HepG2 (cell line): ENCODE results near the gene SMAD6. TPM values are rescaled to one million over a fixed set of nuclear protein-coding genes. Genes with fewer than 3 reads are reported as not detected.

Experiments
- ATAC-seq: fragments of 200-7000 bp; cut with Tn5 transposase; 3 replicates; pipeline ENCODE4 v1.9.1; 2020; ENCODE audit warnings: mild to moderate bottlenecking, moderate library complexity
- BruUV-seq: library from RNA; stranded (reverse); fragments of 400-500 nt; replicated peaks from 2 replicates; lab custom pipeline; 2021; lab: Mats Ljungman, UMichigan
- CTCF ChIA-PET: fragments of 300-600 bp; formaldehyde crosslinking; extraction: SDS; loops from one replicate; lab custom pipeline; 2021; ENCODE audit warnings: low total read pairs, inconsistent platforms, low intra/inter-chr PET ratio; lab: Yijun Ruan, JAX
- POLR2A ChIA-PET: fragments of 350-600 bp; sonication (Branson Sonifier 250); formaldehyde crosslinking; loops from one replicate; lab custom pipeline; 2020; ENCODE audit warnings: antibody characterized with exemption, inconsistent platforms; lab: Yijun Ruan, JAX
- DNase-seq: peaks from one replicate; pipeline ENCODE4 v3.0.0-alpha.2; 2015; ENCODE audit warnings: low spot score
- FAIRE-seq: peaks from 3 replicates; lab custom pipeline; 2011; peaks lifted over from hg19 to GRCh38; lab: Jason Lieb, UNC
- H2AFZ ChIP-seq: one replicate; pipeline ENCODE4 v1.6.1; 2011; ENCODE audit warnings: low read length, inconsistent platforms
- H3K27ac ChIP-seq: fragments of 300-600 bp; 3 replicates; pipeline ENCODE4 v1.8.0; 2011; ENCODE audit warnings: mixed run types, mild to moderate bottlenecking, mixed read lengths, low read length, inconsistent platforms; ENCODE audit not compliant: insufficient read depth; ENCODE audit errors: extremely low read length
- H3K27me3 ChIP-seq, 2 experiments: fragments of 200-600 bp in 1 of 2; 2 replicates in 1 of 2; 3 replicates in 1 of 2; pipeline versions ENCODE4 v1.6.0 to v1.8.0; 2011; ENCODE audit warnings: low read length in 2 of 2, mild to moderate bottlenecking in 2 of 2, moderate library complexity in 2 of 2, inconsistent platforms in 1 of 2; ENCODE audit not compliant: insufficient read depth in 2 of 2, control insufficient read depth in 1 of 2
- H3K36me3 ChIP-seq, 2 experiments: fragments of 200-600 bp in 1 of 2; replicated peaks in 1 of 2; 2 replicates in 1 of 2; 3 replicates in 1 of 2; pipeline versions ENCODE4 v1.5.1 to v1.8.0; 2011; ENCODE audit warnings: low read length in 2 of 2, inconsistent platforms in 1 of 2; ENCODE audit not compliant: insufficient read depth in 2 of 2, control insufficient read depth in 1 of 2
- H3K4me1 ChIP-seq: 2 replicates; pipeline ENCODE4 v1.5.1; 2012; ENCODE audit warnings: low read length, inconsistent platforms; ENCODE audit not compliant: insufficient read depth
- H3K4me2 ChIP-seq: 2 replicates; pipeline ENCODE4 v1.6.0; 2011; ENCODE audit warnings: low read depth, low read length, inconsistent platforms
- H3K4me3 ChIP-seq, 3 experiments: fragments of 200-600 bp in 1 of 3; sonication (generic), shearing (Covaris generic) in 1 of 3; replicated peaks in 1 of 3; 2 replicates each; pipeline ENCODE4 v1.5.1; 2011 to 2016; ENCODE audit warnings: low read length in 3 of 3, inconsistent platforms in 2 of 3, low read depth in 2 of 3, mild to moderate bottlenecking in 2 of 3, control low read depth in 1 of 3, mixed read lengths in 1 of 3; ENCODE audit not compliant: insufficient read depth in 1 of 3
- H3K79me2 ChIP-seq: one replicate; pipeline ENCODE4 v1.6.1; 2011; ENCODE audit warnings: low read length, inconsistent platforms; ENCODE audit not compliant: insufficient read depth
- H3K9ac ChIP-seq: 2 replicates; pipeline ENCODE4 v1.6.0; 2011; ENCODE audit warnings: mild to moderate bottlenecking, low read depth, low read length, inconsistent platforms; ENCODE audit not compliant: insufficient read depth
- H3K9me3 ChIP-seq: 2 replicates; pipeline ENCODE4 v1.5.1; 2012; ENCODE audit warnings: mild to moderate bottlenecking, low read length
- H4K20me1 ChIP-seq: 2 replicates; pipeline ENCODE4 v1.6.0; 2011; ENCODE audit warnings: inconsistent platforms, mild to moderate bottlenecking, low read length, moderate library complexity; ENCODE audit not compliant: insufficient read depth
- ATF2 ChIP-seq: sonication (generic); formaldehyde crosslinking; IDR thresholded peaks from 2 replicates; pipeline ENCODE4 v1.4.0; 2020; ENCODE audit warnings: missing genetic modification reagents
- ELF4 ChIP-seq: sonication (generic); formaldehyde crosslinking; IDR thresholded peaks from 2 replicates; pipeline ENCODE4 v1.5.0; 2020; ENCODE audit warnings: missing genetic modification reagents, mild to moderate bottlenecking, moderate library complexity, borderline replicate concordance
- KMT2A ChIP-seq: sonication (generic); formaldehyde crosslinking; IDR thresholded peaks from 2 replicates; pipeline ENCODE4 v1.4.0; 2020; ENCODE audit warnings: missing genetic modification reagents
- NFYC ChIP-seq: IDR thresholded peaks from 2 replicates; pipeline ENCODE4 v1.6.1; 2016; ENCODE audit warnings: missing genetic modification reagents, missing compliant biosample characterization
- RERE ChIP-seq: IDR thresholded peaks from 2 replicates; pipeline ENCODE4 v1.6.1; 2016; ENCODE audit warnings: low read depth, missing genetic modification reagents, missing compliant biosample characterization
- RORA ChIP-seq: sonication (generic); formaldehyde crosslinking; IDR thresholded peaks from 2 replicates; pipeline ENCODE4 v1.5.0; 2020; ENCODE audit warnings: mild to moderate bottlenecking, missing genetic modification reagents, moderate library complexity
- ZNF607 ChIP-seq: sonication (generic); formaldehyde crosslinking; IDR thresholded peaks from 2 replicates; pipeline ENCODE4 v1.5.1; 2020; ENCODE audit warnings: missing genetic modification reagents, mild to moderate bottlenecking, borderline replicate concordance
- ZNF883 ChIP-seq: sonication (generic); formaldehyde crosslinking; IDR thresholded peaks from 2 replicates; pipeline ENCODE4 v1.5.1; 2020; ENCODE audit warnings: mild to moderate bottlenecking, missing genetic modification reagents; ENCODE audit errors: not compliant biosample characterization
- WGBS: methylation state at CpG from one replicate; pipeline ENCODE4 v1.1.6; 2017; ENCODE audit warnings: low lambda C conversion rate; 5-methylcytosine and 5-hydroxymethylcytosine counted together
- in situ Hi-C: cut with HindIII; loops from 2 replicates; pipeline ENCODE4 v1.10.0; 2017; ENCODE audit warnings: low pct_unique_long_range_greater_than_20kb; ENCODE audit not compliant: extremely low pct_ligation_motif_present
- intact Hi-C: fragments of 100-400 bp; cut with micrococcal nuclease; formaldehyde crosslinking; loops from one replicate; pipeline ENCODE4 v1.10.0; 2022; ENCODE audit not compliant: unreplicated experiment
- polyA plus RNA-seq, 8 experiments: library from polyadenylated mRNA; depleted of rRNA in 3 of 8; stranded (reverse) in 7 of 8; unstranded in 1 of 8; fragments of >200 nt; fragmentation: Illumina TruSeq in 4 of 8; extraction: Trizol in 4 of 8; gene quantifications; 2 replicates each; pipeline versions ENCODE4 v1.2.1 to v1.2.3, GENCODE V29; 2011 to 2016; ENCODE audit warnings: low read depth in 4 of 8, missing spikeins in 1 of 8, mixed read lengths in 1 of 8; ENCODE audit not compliant: insufficient read depth in 1 of 8
- total RNA-seq, 5 experiments: library from RNA; depleted of rRNA; stranded (reverse); fragments of >200 nt; fragmentation: Illumina TruSeq; extraction: Trizol; gene quantifications; 2 replicates each; pipeline ENCODE4 v1.2.3, GENCODE V29; 2016; ENCODE audit warnings: low read depth in 1 of 5
- TF ChIP-seq, protein P1 (sequence below): sonication (generic); formaldehyde crosslinking; IDR thresholded peaks from 2 replicates; pipeline ENCODE4 v1.4.0; 2020; ENCODE audit warnings: missing genetic modification reagents, borderline replicate concordance
- TF ChIP-seq, protein P2 (sequence below): sonication (generic); formaldehyde crosslinking; IDR thresholded peaks from 2 replicates; pipeline ENCODE4 v1.4.0; 2020; ENCODE audit warnings: missing genetic modification reagents, borderline replicate concordance

Gene SMAD6
- total and polyA plus RNA-seq, 2 of the 13 experiments (the other 11 are each of a cell fraction or from before 2014, with no cell fraction given): 3.3 to 4.4 TPM

- Histone ChIP-seq H3K4me1 (peaks cover 86% of the 10 kb centered on the region), H3K4me2 (no peak overlapping the region), H3K4me3 (no peak overlapping the region), H3K9me3 (no peaks in the 10 kb centered on the region), H3K27ac (no peak overlapping the region), H3K36me3 (no peaks in the 10 kb centered on the region), H4K20me1 (no peaks in the 10 kb centered on the region), H3K9ac (no peak overlapping the region), H3K27me3 (no peaks in the 10 kb centered on the region), H3K79me2 (no peaks in the 10 kb centered on the region), H2AFZ (no peak overlapping the region)
- in situ Hi-C loops (no loop called here), intact Hi-C loops (no loop called here)
- BruUV-seq: no TSS peak
- FAIRE-seq (no peak), ATAC-seq (no peak), DNase-seq (no peak)
- POLR2A ChIA-PET: no interaction called here
- WGBS: 94% methylated on average over 12 of the region's 12 CpGs
- CTCF ChIA-PET: no interaction called here
- no peak for TF ChIP-seq RERE
- no peak for TF ChIP-seq ZNF607 (CRISPR knock-in tag)
- no peak for TF ChIP-seq NFYC
- TF ChIP-seq ZNF883 (CRISPR knock-in tag): no peak
- TF ChIP-seq KMT2A: no peak
- TF ChIP-seq, protein P1, sequence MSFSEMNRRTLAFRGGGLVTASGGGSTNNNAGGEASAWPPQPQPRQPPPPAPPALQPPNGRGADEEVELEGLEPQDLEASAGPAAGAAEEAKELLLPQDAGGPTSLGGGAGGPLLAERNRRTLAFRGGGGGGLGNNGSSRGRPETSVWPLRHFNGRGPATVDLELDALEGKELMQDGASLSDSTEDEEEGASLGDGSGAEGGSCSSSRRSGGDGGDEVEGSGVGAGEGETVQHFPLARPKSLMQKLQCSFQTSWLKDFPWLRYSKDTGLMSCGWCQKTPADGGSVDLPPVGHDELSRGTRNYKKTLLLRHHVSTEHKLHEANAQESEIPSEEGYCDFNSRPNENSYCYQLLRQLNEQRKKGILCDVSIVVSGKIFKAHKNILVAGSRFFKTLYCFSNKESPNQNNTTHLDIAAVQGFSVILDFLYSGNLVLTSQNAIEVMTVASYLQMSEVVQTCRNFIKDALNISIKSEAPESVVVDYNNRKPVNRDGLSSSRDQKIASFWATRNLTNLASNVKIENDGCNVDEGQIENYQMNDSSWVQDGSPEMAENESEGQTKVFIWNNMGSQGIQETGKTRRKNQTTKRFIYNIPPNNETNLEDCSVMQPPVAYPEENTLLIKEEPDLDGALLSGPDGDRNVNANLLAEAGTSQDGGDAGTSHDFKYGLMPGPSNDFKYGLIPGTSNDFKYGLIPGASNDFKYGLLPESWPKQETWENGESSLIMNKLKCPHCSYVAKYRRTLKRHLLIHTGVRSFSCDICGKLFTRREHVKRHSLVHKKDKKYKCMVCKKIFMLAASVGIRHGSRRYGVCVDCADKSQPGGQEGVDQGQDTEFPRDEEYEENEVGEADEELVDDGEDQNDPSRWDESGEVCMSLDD (CRISPR knock-in tag): no peak
- no peak for TF ChIP-seq RORA (CRISPR knock-in tag)
- no peak for TF ChIP-seq ATF2 (CRISPR knock-in tag)
- TF ChIP-seq, protein P2, sequence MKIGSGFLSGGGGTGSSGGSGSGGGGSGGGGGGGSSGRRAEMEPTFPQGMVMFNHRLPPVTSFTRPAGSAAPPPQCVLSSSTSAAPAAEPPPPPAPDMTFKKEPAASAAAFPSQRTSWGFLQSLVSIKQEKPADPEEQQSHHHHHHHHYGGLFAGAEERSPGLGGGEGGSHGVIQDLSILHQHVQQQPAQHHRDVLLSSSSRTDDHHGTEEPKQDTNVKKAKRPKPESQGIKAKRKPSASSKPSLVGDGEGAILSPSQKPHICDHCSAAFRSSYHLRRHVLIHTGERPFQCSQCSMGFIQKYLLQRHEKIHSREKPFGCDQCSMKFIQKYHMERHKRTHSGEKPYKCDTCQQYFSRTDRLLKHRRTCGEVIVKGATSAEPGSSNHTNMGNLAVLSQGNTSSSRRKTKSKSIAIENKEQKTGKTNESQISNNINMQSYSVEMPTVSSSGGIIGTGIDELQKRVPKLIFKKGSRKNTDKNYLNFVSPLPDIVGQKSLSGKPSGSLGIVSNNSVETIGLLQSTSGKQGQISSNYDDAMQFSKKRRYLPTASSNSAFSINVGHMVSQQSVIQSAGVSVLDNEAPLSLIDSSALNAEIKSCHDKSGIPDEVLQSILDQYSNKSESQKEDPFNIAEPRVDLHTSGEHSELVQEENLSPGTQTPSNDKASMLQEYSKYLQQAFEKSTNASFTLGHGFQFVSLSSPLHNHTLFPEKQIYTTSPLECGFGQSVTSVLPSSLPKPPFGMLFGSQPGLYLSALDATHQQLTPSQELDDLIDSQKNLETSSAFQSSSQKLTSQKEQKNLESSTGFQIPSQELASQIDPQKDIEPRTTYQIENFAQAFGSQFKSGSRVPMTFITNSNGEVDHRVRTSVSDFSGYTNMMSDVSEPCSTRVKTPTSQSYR (CRISPR knock-in tag): no peak
- no peak for TF ChIP-seq ELF4 (CRISPR knock-in tag)
Observed at GRCh38 chr15:66764072-66764786, 62.2 kb downstream of the SMAD6 start.
